ENCODE measurements around the gene ADSS1.

ADSS1 gene

GRCh38 chr14:104751539-104752422, 27.8 kb downstream of the ADSS1 start:
- DNase-seq (ENCODE audit: low read depth in 2 of 2) = no peak

- DNase-seq (ENCODE audit: low read depth in 2 of 2) = no peak
Measured at GRCh38 chr14:104752423-104752734, 28.4 kb downstream of the ADSS1 start.

- peak; percentile 98 for DNase-seq (ENCODE audit: low read depth in 2 of 2)
Measured at GRCh38 chr14:104752735-104753527, 28.9 kb downstream of the ADSS1 start, which contains the start of gene SIVA1. TSS of gene SIVA1 (plus strand) at chr14:104753147. CDS start at chr14:104753202, 55 bp downstream.

- DNase-seq (ENCODE audit: low read depth in 2 of 2) = no peak
Measured at GRCh38 chr14:104753528-104754212, 29.6 kb downstream of the ADSS1 start.

GRCh38 chr14:104754213-104754851, 30.3 kb downstream of the ADSS1 start:
- no peak for DNase-seq (ENCODE audit: low read depth in 2 of 2)

- DNase-seq (ENCODE audit: low read depth in 2 of 2) = no peak
Measured at GRCh38 chr14:104755621-104756020, 31.6 kb downstream of the ADSS1 start.

GRCh38 chr14:104756477-104757237, 32.6 kb downstream of the ADSS1 start:
- no peak for DNase-seq (ENCODE audit: low read depth in 2 of 2)

- no peak for DNase-seq (ENCODE audit: low read depth in 2 of 2)
Measured at GRCh38 chr14:104757238-104757585, 33.2 kb downstream of the ADSS1 start.

- DNase-seq (ENCODE audit: low read depth in 2 of 2) = no peak
Measured at GRCh38 chr14:104757681-104758392, 33.8 kb downstream of the ADSS1 start.

GRCh38 chr14:104758981-104759969, 35.2 kb downstream of the ADSS1 start:
- no peak for DNase-seq (ENCODE audit: low read depth in 2 of 2)

- DNase-seq (ENCODE audit: low read depth in 2 of 2) = no peak
Measured at GRCh38 chr14:104765517-104765916, 41.5 kb downstream of the ADSS1 start.

GRCh38 chr14:104766256-104766862, 42.3 kb downstream of the ADSS1 start:
- no peak for DNase-seq (ENCODE audit: low read depth in 2 of 2)

- no peak for DNase-seq (ENCODE audit: low read depth in 2 of 2)
Measured at GRCh38 chr14:104766863-104767633, 43.0 kb downstream of the ADSS1 start.

GRCh38 chr14:104767634-104767918, 43.5 kb downstream of the ADSS1 start:
- DNase-seq (ENCODE audit: low read depth in 2 of 2) = no peak

- peak; percentile 42 to 45 for DNase-seq (ENCODE audit: low read depth in 2 of 2)
Measured at GRCh38 chr14:104768437-104769323, 44.7 kb downstream of the ADSS1 start.

- DNase-seq (ENCODE audit: low read depth in 2 of 2) = no peak
Measured at GRCh38 chr14:104769324-104770071, 45.5 kb downstream of the ADSS1 start.
